Mesothelial cell of epicardium (in vitro differentiated cells): ENCODE results near the gene ULBP2. TPM values are rescaled to one million over a fixed set of nuclear protein-coding genes. Genes with fewer than 3 reads are reported as not detected.
A peak's percentile ranks its signal among the peaks of the same experiment; 100 is the strongest.

Experiments used
- DNase-seq, 2 experiments: peaks; one replicate each; pipeline ENCODE4 v3.0.0; 2021; ENCODE audit warnings: low spot score in 2 of 2; ENCODE audit not compliant: unreplicated experiment in 2 of 2
- H3K27ac Mint-ChIP-seq: 2 replicates; pipeline ENCODE4 v1.8.0; 2021; ENCODE audit warnings: mixed read lengths
- H3K27me3 Mint-ChIP-seq: 2 replicates; pipeline ENCODE4 v1.8.0; 2021; ENCODE audit warnings: low read depth, mixed read lengths
- H3K36me3 Mint-ChIP-seq: 2 replicates; pipeline ENCODE4 v1.8.0; 2021; ENCODE audit warnings: mixed read lengths
- H3K4me1 Mint-ChIP-seq: 2 replicates; pipeline ENCODE4 v1.8.0; 2021; ENCODE audit warnings: mixed read lengths
- H3K4me3 Mint-ChIP-seq: 2 replicates; pipeline ENCODE4 v1.8.0; 2021; ENCODE audit warnings: mild to moderate bottlenecking, moderate library complexity, mixed read lengths
- H3K9me3 Mint-ChIP-seq: 2 replicates; pipeline ENCODE4 v1.8.0; 2021; ENCODE audit warnings: mixed read lengths
- CTCF ChIP-seq: fragments of 200-600 bp; sonication (generic); IDR thresholded peaks from one replicate; pipeline ENCODE4 v1.5.0; 2021; ENCODE audit warnings: antibody characterized with exemption; ENCODE audit not compliant: unreplicated experiment
- total RNA-seq: library from RNA; stranded (reverse); gene quantifications from 3 replicates; pipeline ENCODE4 v1.2.1, GENCODE V29; 2021

The ULBP2 gene
- total RNA-seq, 1 donor from 2014 or later: 0.42 TPM

GRCh38 chr6:149984773-149985172 is 43.0 kb downstream of the ULBP2 start:
- peaks cover 2% of the 10 kb centered on the region for H3K4me1 Mint-ChIP-seq
- no peak for TF ChIP-seq CTCF
- peaks cover 96% of the 10 kb centered on the region for H3K27me3 Mint-ChIP-seq
- H3K27ac Mint-ChIP-seq: no peak overlapping the region
- no peak for DNase-seq
- H3K36me3 Mint-ChIP-seq: peaks cover 9% of the 10 kb centered on the region
- H3K9me3 Mint-ChIP-seq: peaks cover 16% of the 10 kb centered on the region
- H3K4me3 Mint-ChIP-seq: no peak overlapping the region

- DNase-seq: no peak
- Mint-ChIP-seq H3K4me3 (no peak overlapping the region), H3K27ac (no peak overlapping the region), H3K36me3 (peaks cover 11% of the 10 kb centered on the region), H3K27me3 (peaks cover 97% of the 10 kb centered on the region), H3K4me1 (peaks cover 9% of the 10 kb centered on the region), H3K9me3 (peaks cover 16% of the 10 kb centered on the region)
- TF ChIP-seq CTCF: no peak
These were observed 43.7 kb downstream of the ULBP2 start for GRCh38 chr6:149985481-149985937.

DNA sequence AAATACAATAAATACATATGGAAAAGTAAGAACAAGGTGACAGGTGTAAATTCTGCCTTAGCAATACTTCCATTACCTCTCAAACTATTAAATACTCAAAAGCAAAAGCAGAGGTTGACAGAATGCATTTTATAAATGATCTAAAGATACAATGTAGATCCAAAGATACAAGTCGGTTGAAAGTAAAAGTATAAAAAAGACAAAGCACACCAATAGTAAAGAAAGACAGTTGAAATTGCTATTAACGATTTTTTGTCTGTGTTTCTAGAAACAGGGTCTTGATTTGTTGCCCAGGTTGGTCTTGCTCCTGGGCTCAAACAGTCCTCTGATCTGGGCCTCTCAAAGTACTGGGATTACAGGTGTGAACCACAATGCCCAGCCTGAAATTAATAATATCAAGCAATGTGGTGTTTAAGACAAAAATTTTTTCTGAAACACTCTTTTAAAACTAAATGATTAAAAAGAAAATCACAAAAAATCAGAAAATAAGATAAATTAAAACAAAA is 45.8 kb downstream of the ULBP2 start:
- H3K27ac Mint-ChIP-seq: no peak overlapping the region
- peak in 1 of 2 experiments; percentile 2 for DNase-seq

GRCh38 chr6:149988550-149989346 is 46.9 kb downstream of the ULBP2 start:
- Mint-ChIP-seq H3K27me3 (peaks cover 97% of the 10 kb centered on the region), H3K36me3 (peaks cover 11% of the 10 kb centered on the region), H3K27ac (no peak overlapping the region), H3K4me3 (no peak overlapping the region), H3K9me3 (peaks cover 16% of the 10 kb centered on the region), H3K4me1 (peaks cover 16% of the 10 kb centered on the region)
- no peak for TF ChIP-seq CTCF
- DNase-seq: peak in 1 of 2 experiments; percentile 28

More for the DNA sequence above, 45.8 kb downstream of the ULBP2 start:
- TF ChIP-seq CTCF: no peak
- Mint-ChIP-seq H3K9me3 (peaks cover 16% of the 10 kb centered on the region), H3K36me3 (peaks cover 11% of the 10 kb centered on the region), H3K27me3 (peaks cover 96% of the 10 kb centered on the region), H3K4me1 (peaks cover 16% of the 10 kb centered on the region), H3K4me3 (no peak overlapping the region)

DNA sequence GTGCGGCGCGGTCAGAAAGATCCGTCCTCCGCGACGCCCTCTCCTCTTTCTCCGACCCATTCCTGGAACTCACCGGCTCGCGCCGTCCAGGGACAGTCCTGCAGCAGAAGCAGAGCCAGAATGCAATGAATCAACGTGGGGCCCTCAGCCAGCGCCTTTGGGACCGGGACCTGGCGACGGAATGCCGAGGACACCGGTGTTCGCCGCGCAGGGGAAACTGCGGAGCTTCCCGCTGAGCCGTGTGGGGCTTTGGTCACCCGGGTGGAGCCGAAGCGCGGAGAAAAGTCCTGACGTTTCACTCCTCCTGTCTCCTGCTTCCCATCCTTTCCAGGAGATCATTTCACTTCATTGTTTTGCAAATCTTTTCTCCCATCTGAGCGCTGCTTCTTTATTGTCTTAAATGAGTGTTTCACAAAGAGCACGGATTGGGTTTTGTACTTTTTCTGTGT is 48.4 kb downstream of the ULBP2 start:
- peak in 1 of 2 experiments; percentile 41 for DNase-seq
- Mint-ChIP-seq H3K27me3 (peaks cover 99% of the 10 kb centered on the region), H3K4me1 (peaks cover 16% of the 10 kb centered on the region), H3K36me3 (peaks cover 11% of the 10 kb centered on the region), H3K27ac (no peak overlapping the region), H3K9me3 (peaks cover 16% of the 10 kb centered on the region), H3K4me3 (peak overlapping the region; percentile 39)
- TF ChIP-seq CTCF: no peak
